ENCODE results near the gene SOAT1.
"Not testable (repeated sequence)": the region's sequence is repeated elsewhere in the genome, so short reads cannot be mapped to it uniquely, and the experiment has no call there.

The SOAT1 gene

GRCh38 chr1:179293340-179294327 is at the start of gene SOAT1:
SOAT1 (plus strand) TSS chr1:179293797; CDS start chr1:179302685, 8,888 bp downstream.
- peak; percentile 87 for DNase-seq

- not testable (repeated sequence) for DNase-seq
Measured at GRCh38 chr1:179245426-179245825, 48.2 kb upstream of the SOAT1 start.

GRCh38 chr1:179247923-179248322 is 45.7 kb upstream of the SOAT1 start:
- no peak for DNase-seq

- no peak for DNase-seq
Measured at GRCh38 chr1:179251675-179252074, 41.9 kb upstream of the SOAT1 start.

GRCh38 chr1:179252606-179253005 is 41.0 kb upstream of the SOAT1 start:
- no peak for DNase-seq

- DNase-seq: no peak
Measured at GRCh38 chr1:179253286-179253972, 40.2 kb upstream of the SOAT1 start.

- no peak for DNase-seq
Measured at GRCh38 chr1:179262183-179262582, 31.4 kb upstream of the SOAT1 start.

GRCh38 chr1:179263121-179263520 is 30.5 kb upstream of the SOAT1 start:
- DNase-seq: no peak

- no peak for DNase-seq
Measured at GRCh38 chr1:179264507-179264906, 29.1 kb upstream of the SOAT1 start.

GRCh38 chr1:179269071-179269470 is 24.5 kb upstream of the SOAT1 start:
- no peak for DNase-seq

GRCh38 chr1:179274424-179274823 is 19.2 kb upstream of the SOAT1 start:
- not testable (repeated sequence) for DNase-seq

- no peak for DNase-seq
Measured at GRCh38 chr1:179278920-179279319, 14.7 kb upstream of the SOAT1 start.

GRCh38 chr1:179283992-179284391 is 9.6 kb upstream of the SOAT1 start:
- DNase-seq: no peak

- DNase-seq: no peak
Measured at GRCh38 chr1:179287946-179288345, 5.7 kb upstream of the SOAT1 start.

- no peak for DNase-seq
Measured at GRCh38 chr1:179288977-179289376, 4.6 kb upstream of the SOAT1 start.

GRCh38 chr1:179295164-179295755 is 1.7 kb downstream of the SOAT1 start:
- no peak for DNase-seq

GRCh38 chr1:179296356-179297104 is 2.9 kb downstream of the SOAT1 start:
- DNase-seq: no peak

GRCh38 chr1:179297105-179297378 is 3.4 kb downstream of the SOAT1 start:
- peak; percentile 55 for DNase-seq

- DNase-seq: no peak
Measured at GRCh38 chr1:179298952-179299351, 5.4 kb downstream of the SOAT1 start.

GRCh38 chr1:179300112-179300511 is 6.5 kb downstream of the SOAT1 start:
- DNase-seq: peak; percentile 31

GRCh38 chr1:179302070-179302469 is 8.5 kb downstream of the SOAT1 start:
- no peak for DNase-seq

- DNase-seq: no peak
Measured at GRCh38 chr1:179303200-179303785, 9.7 kb downstream of the SOAT1 start.

GRCh38 chr1:179305450-179305849 is 11.9 kb downstream of the SOAT1 start:
- DNase-seq: no peak

All from suppressor macrophage treated with lipopolysaccharide for 4 hours (primary cell).